ENCODE measurements around the gene OR11H6.
"Not testable (repeated sequence)": the region's sequence is repeated elsewhere in the genome, so short reads cannot be mapped to it uniquely, and the experiment has no call there.

Gene OR11H6

DNA sequence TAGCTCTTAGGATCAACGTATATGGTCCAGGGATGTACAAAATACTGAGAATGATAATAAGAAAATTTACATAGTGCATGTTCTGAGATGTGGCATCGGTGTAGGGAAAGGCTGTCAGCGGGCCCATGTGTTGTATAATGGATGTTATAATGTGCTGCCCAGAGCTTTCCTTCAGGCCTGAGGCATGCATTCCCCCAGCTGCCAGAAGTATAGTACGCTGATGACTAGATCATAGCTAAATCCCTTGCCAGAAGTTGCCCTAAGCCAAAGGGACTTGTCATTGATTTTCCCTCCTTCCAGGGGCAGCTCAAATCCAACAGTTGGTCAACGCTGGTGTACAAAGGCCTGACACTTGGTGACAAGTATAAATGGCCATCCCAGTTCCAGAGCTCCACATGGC is 39.3 kb upstream of the OR11H6 start:
- TF ChIP-seq, protein P1, sequence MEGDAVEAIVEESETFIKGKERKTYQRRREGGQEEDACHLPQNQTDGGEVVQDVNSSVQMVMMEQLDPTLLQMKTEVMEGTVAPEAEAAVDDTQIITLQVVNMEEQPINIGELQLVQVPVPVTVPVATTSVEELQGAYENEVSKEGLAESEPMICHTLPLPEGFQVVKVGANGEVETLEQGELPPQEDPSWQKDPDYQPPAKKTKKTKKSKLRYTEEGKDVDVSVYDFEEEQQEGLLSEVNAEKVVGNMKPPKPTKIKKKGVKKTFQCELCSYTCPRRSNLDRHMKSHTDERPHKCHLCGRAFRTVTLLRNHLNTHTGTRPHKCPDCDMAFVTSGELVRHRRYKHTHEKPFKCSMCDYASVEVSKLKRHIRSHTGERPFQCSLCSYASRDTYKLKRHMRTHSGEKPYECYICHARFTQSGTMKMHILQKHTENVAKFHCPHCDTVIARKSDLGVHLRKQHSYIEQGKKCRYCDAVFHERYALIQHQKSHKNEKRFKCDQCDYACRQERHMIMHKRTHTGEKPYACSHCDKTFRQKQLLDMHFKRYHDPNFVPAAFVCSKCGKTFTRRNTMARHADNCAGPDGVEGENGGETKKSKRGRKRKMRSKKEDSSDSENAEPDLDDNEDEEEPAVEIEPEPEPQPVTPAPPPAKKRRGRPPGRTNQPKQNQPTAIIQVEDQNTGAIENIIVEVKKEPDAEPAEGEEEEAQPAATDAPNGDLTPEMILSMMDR (IDR thresholded peaks at IDR 0.05; ENCODE audit: low read depth, low read length), result no peak
- no peak for DNase-seq (ENCODE audit: low read depth in 2 of 2)
- no peak overlapping the region for H3K4me3 ChIP-seq (replicated peaks in 1 of 2; ENCODE audit: low read depth in 2 of 2, low read length in 2 of 2)

DNA sequence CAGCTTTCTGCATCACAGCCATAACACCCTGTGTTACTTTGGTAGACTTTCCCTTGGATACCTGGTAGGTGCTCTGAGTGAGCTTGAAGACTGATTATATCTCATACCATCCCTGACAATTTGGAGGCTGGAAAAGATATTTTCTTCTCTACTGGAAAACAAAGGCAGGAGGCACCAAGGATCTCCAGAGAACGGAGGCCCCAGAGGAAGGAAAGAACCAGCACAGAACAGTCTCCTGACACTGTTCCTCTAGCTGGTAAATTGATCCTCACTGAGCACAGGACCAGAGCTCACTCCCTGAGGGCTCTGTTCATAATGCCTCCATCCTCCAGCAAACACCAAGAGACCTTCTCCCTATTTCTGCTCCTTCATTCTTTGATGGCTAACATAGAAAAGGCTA is 32.9 kb upstream of the OR11H6 start, which contains the start of gene OR11G2:
TSS of gene OR11G2 (plus strand) at position 301 of the 400 bp plus-strand sequence. CDS start 6,542 bp downstream, outside the sequence.
- TF ChIP-seq, protein P1 (IDR thresholded peaks at IDR 0.05; ENCODE audit: low read depth, low read length), result no peak
- no peak within 1 kb of the TSS for H3K4me3 ChIP-seq (replicated peaks in 1 of 2; ENCODE audit: low read depth in 2 of 2, low read length in 2 of 2)
- DNase-seq (ENCODE audit: low read depth in 2 of 2), result no peak

- no peak overlapping the region for H3K4me3 ChIP-seq (replicated peaks in 1 of 2; ENCODE audit: low read depth in 2 of 2, low read length in 2 of 2)
- no peak for DNase-seq (ENCODE audit: low read depth in 2 of 2)
- TF ChIP-seq, protein P1 (IDR thresholded peaks at IDR 0.05; ENCODE audit: low read depth, low read length), result no peak
These were observed 32.1 kb upstream of the OR11H6 start for GRCh38 chr14:20191396-20191795.

DNA sequence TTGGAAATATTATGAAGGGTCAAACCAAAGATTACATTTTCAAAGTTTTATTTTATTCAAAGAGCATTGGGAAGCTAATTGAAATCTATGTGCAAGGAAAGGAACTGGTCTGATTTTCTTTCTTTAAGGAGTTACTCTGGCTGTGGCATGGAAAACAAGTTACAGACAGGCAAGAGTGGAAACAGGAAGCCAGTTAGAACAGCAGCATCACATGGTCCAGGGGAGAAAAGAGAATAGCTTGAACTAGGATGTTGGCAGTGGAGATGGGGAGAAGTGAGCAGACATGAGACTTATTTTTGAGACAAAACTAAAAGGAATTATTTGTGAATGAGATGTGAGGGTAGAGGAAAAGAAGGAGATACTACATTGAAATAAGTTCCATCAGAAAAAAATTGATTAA is 29.4 kb upstream of the OR11H6 start:
- TF ChIP-seq, protein P1 (IDR thresholded peaks at IDR 0.05; ENCODE audit: low read depth, low read length), result no peak
- no peak for DNase-seq (ENCODE audit: low read depth in 2 of 2)
- no peak overlapping the region for H3K4me3 ChIP-seq (replicated peaks in 1 of 2; ENCODE audit: low read depth in 2 of 2, low read length in 2 of 2)

DNA sequence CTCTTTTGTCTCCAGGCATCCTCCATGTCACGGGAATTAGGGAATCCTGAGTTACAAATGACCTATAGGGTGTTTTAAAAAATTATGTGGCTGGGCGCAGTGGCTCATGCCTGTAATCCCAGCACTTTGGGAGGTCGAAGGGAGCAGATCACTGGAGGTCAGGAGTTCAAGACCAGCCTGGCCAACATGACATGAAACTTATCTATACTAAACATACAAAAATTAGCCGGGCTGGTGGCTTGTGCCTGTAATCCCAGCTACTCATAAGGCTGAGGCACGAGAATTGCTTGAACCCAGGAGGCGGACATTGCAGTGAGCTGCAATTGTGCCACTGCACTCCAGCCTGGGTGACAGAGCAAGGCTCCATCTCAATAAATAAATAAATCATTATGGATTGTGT is 28.3 kb upstream of the OR11H6 start:
- DNase-seq (ENCODE audit: low read depth in 2 of 2); H3K4me3 ChIP-seq (replicated peaks in 1 of 2; ENCODE audit: low read depth in 2 of 2, low read length in 2 of 2): not testable (repeated sequence)

DNA sequence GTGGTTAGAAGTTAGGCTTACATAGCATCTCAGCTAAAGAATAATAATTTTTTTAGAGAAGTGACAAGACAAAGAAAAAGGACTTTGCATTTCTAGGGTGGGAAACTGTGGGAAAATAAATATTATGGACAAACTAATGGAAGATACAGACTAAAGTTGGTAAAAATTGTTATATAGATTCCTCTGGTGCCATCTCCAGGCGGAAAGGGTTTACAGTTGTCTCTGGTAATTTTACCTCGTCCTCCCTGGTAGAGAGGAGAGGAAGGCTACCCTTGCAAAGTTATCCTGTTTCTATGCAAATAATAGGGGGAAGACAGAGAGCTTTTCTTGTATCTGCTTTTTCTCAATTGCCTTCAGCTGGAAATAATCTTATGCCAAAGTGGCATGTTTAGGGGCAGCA is 27.6 kb upstream of the OR11H6 start:
- TF ChIP-seq, protein P1 (IDR thresholded peaks at IDR 0.05; ENCODE audit: low read depth, low read length), result no peak
- H3K4me3 ChIP-seq (replicated peaks in 1 of 2; ENCODE audit: low read depth in 2 of 2, low read length in 2 of 2), result no peak overlapping the region
- no peak for DNase-seq (ENCODE audit: low read depth in 2 of 2)

DNA sequence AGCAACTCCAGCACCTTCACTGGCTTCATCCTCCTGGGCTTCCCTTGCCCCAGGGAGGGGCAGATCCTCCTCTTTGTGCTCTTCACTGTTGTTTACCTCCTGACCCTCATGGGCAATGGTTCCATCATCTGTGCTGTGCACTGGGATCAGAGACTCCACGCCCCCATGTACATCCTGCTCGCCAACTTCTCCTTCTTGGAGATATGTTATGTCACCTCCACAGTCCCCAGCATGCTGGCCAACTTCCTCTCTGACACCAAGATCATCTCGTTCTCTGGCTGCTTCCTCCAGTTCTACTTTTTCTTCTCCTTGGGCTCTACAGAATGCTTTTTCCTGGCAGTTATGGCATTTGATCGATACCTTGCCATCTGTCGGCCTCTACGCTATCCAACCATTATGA is 26.1 kb upstream of the OR11H6 start:
- H3K4me3 ChIP-seq (replicated peaks in 1 of 2; ENCODE audit: low read depth in 2 of 2, low read length in 2 of 2), result no peak overlapping the region
- no peak for DNase-seq (ENCODE audit: low read depth in 2 of 2)
- TF ChIP-seq, protein P1 (IDR thresholded peaks at IDR 0.05; ENCODE audit: low read depth, low read length), result no peak

Measured in cardiac fibroblast (primary cell).